HEK293 (cell line): ENCODE results near the gene LGI4.
A peak's percentile ranks its signal among the peaks of the same experiment; 100 is the strongest.

ENCODE experiments used
- RBAK ChIP-seq: fragments of 450-650 bp; formaldehyde crosslinking; IDR thresholded peaks from 2 replicates; pipeline ENCODE4 v1.5.1; 2016; ENCODE audit warnings: missing biosample characterization, missing genetic modification characterization
- SP2 ChIP-seq: fragments of 450-650 bp; formaldehyde crosslinking; IDR thresholded peaks from 2 replicates; pipeline ENCODE4 v1.5.1; 2016; ENCODE audit warnings: missing biosample characterization, missing genetic modification characterization
- WT1 ChIP-seq: fragments of 450-650 bp; formaldehyde crosslinking; IDR thresholded peaks from 2 replicates; pipeline ENCODE4 v1.5.1; 2016; ENCODE audit warnings: missing biosample characterization, missing genetic modification characterization
- ZNF114 ChIP-seq: fragments of 450-650 bp; formaldehyde crosslinking; IDR thresholded peaks from 2 replicates; pipeline ENCODE4 v1.5.0; 2017; ENCODE audit warnings: missing biosample characterization, missing genetic modification characterization
- ZNF132 ChIP-seq: fragments of 450-650 bp; formaldehyde crosslinking; IDR thresholded peaks from 2 replicates; pipeline ENCODE4 v1.5.1; 2017; ENCODE audit warnings: missing biosample characterization, missing genetic modification characterization, borderline replicate concordance
- ZNF16 ChIP-seq: fragments of 450-650 bp; formaldehyde crosslinking; IDR thresholded peaks from 2 replicates; pipeline ENCODE4 v1.5.1; 2016; ENCODE audit warnings: low read depth, missing biosample characterization, missing genetic modification characterization
- ZNF19 ChIP-seq: fragments of 450-650 bp; formaldehyde crosslinking; IDR thresholded peaks from 2 replicates; pipeline ENCODE4; 2016; ENCODE audit warnings: missing biosample characterization, missing genetic modification characterization, low read depth
- ZNF2 ChIP-seq: fragments of 450-650 bp; formaldehyde crosslinking; IDR thresholded peaks from 2 replicates; pipeline ENCODE4 v1.5.1; 2016; ENCODE audit warnings: missing biosample characterization, missing genetic modification characterization
- ZNF223 ChIP-seq: fragments of 450-650 bp; formaldehyde crosslinking; IDR thresholded peaks from 2 replicates; pipeline ENCODE4 v1.5.1; 2016; ENCODE audit warnings: missing biosample characterization, missing genetic modification characterization
- ZNF24 ChIP-seq: fragments of 450-650 bp; formaldehyde crosslinking; IDR thresholded peaks from 2 replicates; pipeline ENCODE4 v1.5.1; 2016; ENCODE audit warnings: missing biosample characterization, missing genetic modification characterization
- ZNF266 ChIP-seq: fragments of 450-650 bp; formaldehyde crosslinking; IDR thresholded peaks from 2 replicates; pipeline ENCODE4 v1.5.1; 2016; ENCODE audit warnings: missing biosample characterization, missing genetic modification characterization, low read depth
- ZNF324 ChIP-seq: fragments of 450-650 bp; formaldehyde crosslinking; IDR thresholded peaks from 2 replicates; pipeline ENCODE4 v1.5.1; 2016; ENCODE audit warnings: missing biosample characterization, missing genetic modification characterization
- ZNF426 ChIP-seq: fragments of 450-650 bp; formaldehyde crosslinking; IDR thresholded peaks from 2 replicates; pipeline ENCODE4 v1.5.1; 2017; ENCODE audit warnings: missing biosample characterization, missing genetic modification characterization, mild to moderate bottlenecking, inconsistent platforms, moderate library complexity
- ZNF518A ChIP-seq: fragments of 450-650 bp; formaldehyde crosslinking; conservative IDR thresholded peaks from 2 replicates; pipeline ENCODE4 v1.5.1; 2016; ENCODE audit warnings: low read depth, missing biosample characterization, missing genetic modification characterization
- ZNF571 ChIP-seq: fragments of 450-650 bp; formaldehyde crosslinking; IDR thresholded peaks from 2 replicates; pipeline ENCODE4 v1.5.0; 2017; ENCODE audit warnings: missing biosample characterization, missing genetic modification characterization
- ZNF701 ChIP-seq: fragments of 450-650 bp; formaldehyde crosslinking; IDR thresholded peaks from 2 replicates; pipeline ENCODE4 v1.5.1; 2016; ENCODE audit warnings: missing biosample characterization, missing genetic modification characterization
- ZNF776 ChIP-seq: fragments of 450-650 bp; formaldehyde crosslinking; IDR thresholded peaks from 2 replicates; pipeline ENCODE4 v1.5.0; 2017; ENCODE audit warnings: missing biosample characterization, missing genetic modification characterization, borderline replicate concordance
- ZSCAN4 ChIP-seq: fragments of 450-650 bp; formaldehyde crosslinking; IDR thresholded peaks from 2 replicates; pipeline ENCODE4 v1.5.1; 2017; ENCODE audit warnings: missing biosample characterization, missing genetic modification characterization
- TF ChIP-seq, protein P1 (sequence below): fragments of 450-650 bp; formaldehyde crosslinking; IDR thresholded peaks from 2 replicates; pipeline ENCODE4 v1.5.1; 2016; ENCODE audit warnings: missing biosample characterization, missing genetic modification characterization
- TF ChIP-seq, protein P2 (sequence below): fragments of 450-650 bp; formaldehyde crosslinking; IDR thresholded peaks from 2 replicates; pipeline ENCODE4; 2016; ENCODE audit warnings: missing biosample characterization, missing genetic modification characterization
- TF ChIP-seq, protein P3 (sequence below): fragments of 450-650 bp; formaldehyde crosslinking; IDR thresholded peaks from 2 replicates; pipeline ENCODE4 v1.5.1; 2016; ENCODE audit warnings: missing biosample characterization, missing genetic modification characterization
- TF ChIP-seq, protein P4 (sequence below): IDR thresholded peaks from 2 replicates; pipeline ENCODE4 v1.6.1; 2011; ENCODE audit warnings: mild to moderate bottlenecking, low read depth, low read length, borderline replicate concordance
- TF ChIP-seq, protein P5 (sequence below): fragments of 450-650 bp; formaldehyde crosslinking; IDR thresholded peaks from 2 replicates; pipeline ENCODE4 v1.5.1; 2016; ENCODE audit warnings: missing biosample characterization, missing genetic modification characterization, borderline replicate concordance
- TF ChIP-seq, protein P6 (sequence below): fragments of 450-650 bp; formaldehyde crosslinking; IDR thresholded peaks from 2 replicates; pipeline ENCODE4 v1.5.1; 2016; ENCODE audit warnings: missing biosample characterization, missing genetic modification characterization, low read depth

Gene LGI4

DNA sequence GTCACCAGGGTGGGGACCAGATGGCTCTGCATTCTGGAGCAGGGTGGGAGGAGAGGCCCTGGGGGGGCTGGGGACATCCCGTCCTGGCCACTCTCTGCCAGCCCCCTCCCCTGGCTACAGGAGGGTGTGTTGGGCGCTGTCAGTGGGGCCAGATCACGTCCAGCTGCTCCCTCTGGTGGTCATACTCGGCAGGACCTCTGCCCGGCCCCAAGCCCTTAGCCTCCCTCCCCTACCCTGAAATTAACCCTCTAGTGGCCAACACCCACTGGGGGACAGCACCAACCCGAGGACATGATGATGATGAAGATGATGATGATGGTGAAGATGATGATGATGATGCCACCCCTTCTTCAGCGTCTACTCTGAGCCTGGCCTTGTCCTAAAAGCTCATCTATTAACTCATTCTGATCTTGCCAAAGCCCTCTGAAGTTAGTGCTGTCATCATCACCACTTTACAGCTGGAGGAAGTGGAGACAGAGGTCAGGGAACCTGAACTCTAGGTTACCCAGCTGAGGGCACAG is 590 bp upstream of the LGI4 start (continued):
- TF ChIP-seq, protein P1, sequence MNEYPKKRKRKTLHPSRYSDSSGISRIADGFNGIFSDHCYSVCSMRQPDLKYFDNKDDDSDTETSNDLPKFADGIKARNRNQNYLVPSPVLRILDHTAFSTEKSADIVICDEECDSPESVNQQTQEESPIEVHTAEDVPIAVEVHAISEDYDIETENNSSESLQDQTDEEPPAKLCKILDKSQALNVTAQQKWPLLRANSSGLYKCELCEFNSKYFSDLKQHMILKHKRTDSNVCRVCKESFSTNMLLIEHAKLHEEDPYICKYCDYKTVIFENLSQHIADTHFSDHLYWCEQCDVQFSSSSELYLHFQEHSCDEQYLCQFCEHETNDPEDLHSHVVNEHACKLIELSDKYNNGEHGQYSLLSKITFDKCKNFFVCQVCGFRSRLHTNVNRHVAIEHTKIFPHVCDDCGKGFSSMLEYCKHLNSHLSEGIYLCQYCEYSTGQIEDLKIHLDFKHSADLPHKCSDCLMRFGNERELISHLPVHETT (tag by site-specific recombination), result peak; percentile 82; the same call in 1 of the 2 replicates
- TF ChIP-seq ZNF426 (tag by site-specific recombination) (no peak), ZNF24 (tag by site-specific recombination) (peak; percentile 80; the same call in 1 of the 2 replicates), ZNF266 (no peak), RBAK (tag by site-specific recombination) (no peak), ZNF223 (tag by site-specific recombination) (no peak), WT1 (tag by site-specific recombination) (peak; percentile 70), ZSCAN4 (tag by site-specific recombination) (peak; percentile 44), ZNF16 (tag by site-specific recombination) (no peak), ZNF114 (no peak), ZNF132 (no peak), ZNF2 (peak; percentile 99), ZNF518A (tag by site-specific recombination) (no peak), ZNF324 (tag by site-specific recombination) (peak; percentile 89), ZNF571 (tag by site-specific recombination) (no peak), ZNF776 (no peak), ZNF701 (tag by site-specific recombination) (no peak), ZNF19 (no peak), SP2 (tag by site-specific recombination) (peak; percentile 7; the same call in 1 of the 2 replicates)
- TF ChIP-seq, protein P2, sequence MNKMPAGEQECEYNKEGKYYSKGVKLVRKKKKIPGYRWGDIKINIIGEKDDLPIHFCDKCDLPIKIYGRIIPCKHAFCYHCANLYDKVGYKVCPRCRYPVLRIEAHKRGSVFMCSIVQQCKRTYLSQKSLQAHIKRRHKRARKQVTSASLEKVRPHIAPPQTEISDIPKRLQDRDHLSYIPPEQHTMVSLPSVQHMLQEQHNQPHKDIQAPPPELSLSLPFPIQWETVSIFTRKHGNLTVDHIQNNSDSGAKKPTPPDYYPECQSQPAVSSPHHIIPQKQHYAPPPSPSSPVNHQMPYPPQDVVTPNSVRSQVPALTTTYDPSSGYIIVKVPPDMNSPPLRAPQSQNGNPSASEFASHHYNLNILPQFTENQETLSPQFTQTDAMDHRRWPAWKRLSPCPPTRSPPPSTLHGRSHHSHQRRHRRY (tag by site-specific recombination), result no peak
- TF ChIP-seq, protein P3, sequence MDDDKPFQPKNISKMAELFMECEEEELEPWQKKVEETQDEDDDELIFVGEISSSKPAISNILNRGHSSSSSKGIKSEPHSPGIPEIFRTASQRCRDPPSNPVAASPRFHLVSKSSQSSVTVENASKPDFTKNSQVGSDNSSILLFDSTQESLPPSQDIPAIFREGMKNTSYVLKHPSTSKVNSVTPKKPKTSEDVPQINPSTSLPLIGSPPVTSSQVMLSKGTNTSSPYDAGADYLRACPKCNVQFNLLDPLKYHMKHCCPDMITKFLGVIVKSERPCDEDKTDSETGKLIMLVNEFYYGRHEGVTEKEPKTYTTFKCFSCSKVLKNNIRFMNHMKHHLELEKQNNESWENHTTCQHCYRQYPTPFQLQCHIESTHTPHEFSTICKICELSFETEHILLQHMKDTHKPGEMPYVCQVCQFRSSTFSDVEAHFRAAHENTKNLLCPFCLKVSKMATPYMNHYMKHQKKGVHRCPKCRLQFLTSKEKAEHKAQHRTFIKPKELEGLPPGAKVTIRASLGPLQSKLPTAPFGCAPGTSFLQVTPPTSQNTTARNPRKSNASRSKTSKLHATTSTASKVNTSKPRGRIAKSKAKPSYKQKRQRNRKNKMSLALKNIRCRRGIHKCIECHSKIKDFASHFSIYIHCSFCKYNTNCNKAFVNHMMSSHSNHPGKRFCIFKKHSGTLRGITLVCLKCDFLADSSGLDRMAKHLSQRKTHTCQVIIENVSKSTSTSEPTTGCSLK, result no peak
- TF ChIP-seq, protein P4, sequence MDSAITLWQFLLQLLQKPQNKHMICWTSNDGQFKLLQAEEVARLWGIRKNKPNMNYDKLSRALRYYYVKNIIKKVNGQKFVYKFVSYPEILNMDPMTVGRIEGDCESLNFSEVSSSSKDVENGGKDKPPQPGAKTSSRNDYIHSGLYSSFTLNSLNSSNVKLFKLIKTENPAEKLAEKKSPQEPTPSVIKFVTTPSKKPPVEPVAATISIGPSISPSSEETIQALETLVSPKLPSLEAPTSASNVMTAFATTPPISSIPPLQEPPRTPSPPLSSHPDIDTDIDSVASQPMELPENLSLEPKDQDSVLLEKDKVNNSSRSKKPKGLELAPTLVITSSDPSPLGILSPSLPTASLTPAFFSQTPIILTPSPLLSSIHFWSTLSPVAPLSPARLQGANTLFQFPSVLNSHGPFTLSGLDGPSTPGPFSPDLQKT, result no peak
- TF ChIP-seq, protein P5, sequence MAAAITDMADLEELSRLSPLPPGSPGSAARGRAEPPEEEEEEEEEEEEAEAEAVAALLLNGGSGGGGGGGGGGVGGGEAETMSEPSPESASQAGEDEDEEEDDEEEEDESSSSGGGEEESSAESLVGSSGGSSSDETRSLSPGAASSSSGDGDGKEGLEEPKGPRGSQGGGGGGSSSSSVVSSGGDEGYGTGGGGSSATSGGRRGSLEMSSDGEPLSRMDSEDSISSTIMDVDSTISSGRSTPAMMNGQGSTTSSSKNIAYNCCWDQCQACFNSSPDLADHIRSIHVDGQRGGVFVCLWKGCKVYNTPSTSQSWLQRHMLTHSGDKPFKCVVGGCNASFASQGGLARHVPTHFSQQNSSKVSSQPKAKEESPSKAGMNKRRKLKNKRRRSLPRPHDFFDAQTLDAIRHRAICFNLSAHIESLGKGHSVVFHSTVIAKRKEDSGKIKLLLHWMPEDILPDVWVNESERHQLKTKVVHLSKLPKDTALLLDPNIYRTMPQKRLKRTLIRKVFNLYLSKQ (tag by site-specific recombination), result 0 out of 2 replicates have a peak, but pooled peaks have one; percentile 14
- TF ChIP-seq, protein P6, sequence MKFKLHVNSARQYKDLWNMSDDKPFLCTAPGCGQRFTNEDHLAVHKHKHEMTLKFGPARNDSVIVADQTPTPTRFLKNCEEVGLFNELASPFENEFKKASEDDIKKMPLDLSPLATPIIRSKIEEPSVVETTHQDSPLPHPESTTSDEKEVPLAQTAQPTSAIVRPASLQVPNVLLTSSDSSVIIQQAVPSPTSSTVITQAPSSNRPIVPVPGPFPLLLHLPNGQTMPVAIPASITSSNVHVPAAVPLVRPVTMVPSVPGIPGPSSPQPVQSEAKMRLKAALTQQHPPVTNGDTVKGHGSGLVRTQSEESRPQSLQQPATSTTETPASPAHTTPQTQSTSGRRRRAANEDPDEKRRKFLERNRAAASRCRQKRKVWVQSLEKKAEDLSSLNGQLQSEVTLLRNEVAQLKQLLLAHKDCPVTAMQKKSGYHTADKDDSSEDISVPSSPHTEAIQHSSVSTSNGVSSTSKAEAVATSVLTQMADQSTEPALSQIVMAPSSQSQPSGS (tag by site-specific recombination), result peak; percentile 26; the same call in 1 of the 2 replicates
